ENCODE measurements around the gene PLCB1.
A peak's percentile ranks its signal among the peaks of the same experiment; 100 is the strongest.

Gene PLCB1

DNA sequence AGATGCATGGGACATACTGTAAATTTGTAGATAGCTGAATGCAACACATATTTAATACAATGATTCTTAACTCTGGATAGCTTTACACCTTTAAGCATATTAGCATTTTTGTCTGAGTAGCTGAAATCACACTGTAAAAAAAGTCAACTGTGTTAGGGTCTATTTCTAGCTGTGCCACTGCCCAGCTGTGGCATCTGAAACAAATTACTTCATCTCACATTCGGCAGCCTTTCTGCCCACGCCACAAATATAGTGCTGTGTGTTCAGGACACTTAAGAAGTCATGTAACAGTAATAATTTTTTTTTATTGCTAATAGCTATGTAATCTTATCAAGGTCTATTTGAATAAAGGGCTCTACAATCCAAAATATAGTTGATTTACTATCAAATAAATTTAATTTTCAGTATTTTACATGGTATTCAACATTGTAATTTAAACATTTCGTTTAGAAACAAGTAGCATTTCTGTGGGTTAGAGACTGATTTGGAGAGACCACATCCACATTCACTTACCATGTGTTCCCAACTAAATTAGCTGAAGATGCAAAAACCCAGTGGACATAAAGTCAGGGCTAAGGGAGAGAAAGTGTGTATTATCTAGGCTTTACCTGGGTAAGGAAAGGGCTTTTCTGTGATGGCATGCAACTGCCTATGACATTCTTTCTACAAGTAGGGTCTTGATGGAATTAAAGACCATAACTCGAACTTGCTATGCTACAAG is 276.7 kb downstream of the PLCB1 start:
- Histone ChIP-seq H3K4me3 (IDR thresholded peaks at IDR 0.05; ENCODE audit: insufficient read depth, low read depth, low read length) (no peak overlapping the region), H2AFZ (ENCODE audit: low read depth) (no peak overlapping the region), H3K9ac (no peak overlapping the region), H3K4me1 (ENCODE audit: low read depth, poor library complexity, severe bottlenecking) (peaks cover 20% of the 10 kb centered on the region), H3K27ac (no peak overlapping the region), H4K20me1 (ENCODE audit: insufficient read depth) (no peaks in the 10 kb centered on the region), H3K36me3 (ENCODE audit: insufficient read depth) (no peaks in the 10 kb centered on the region), H3K79me2 (ENCODE audit: insufficient read depth, low read depth) (no peaks in the 10 kb centered on the region), H3K27me3 (ENCODE audit: insufficient read depth, low read depth) (no peaks in the 10 kb centered on the region), H3K4me2 (peak overlapping the region; percentile 59)
- TF ChIP-seq, protein P1, sequence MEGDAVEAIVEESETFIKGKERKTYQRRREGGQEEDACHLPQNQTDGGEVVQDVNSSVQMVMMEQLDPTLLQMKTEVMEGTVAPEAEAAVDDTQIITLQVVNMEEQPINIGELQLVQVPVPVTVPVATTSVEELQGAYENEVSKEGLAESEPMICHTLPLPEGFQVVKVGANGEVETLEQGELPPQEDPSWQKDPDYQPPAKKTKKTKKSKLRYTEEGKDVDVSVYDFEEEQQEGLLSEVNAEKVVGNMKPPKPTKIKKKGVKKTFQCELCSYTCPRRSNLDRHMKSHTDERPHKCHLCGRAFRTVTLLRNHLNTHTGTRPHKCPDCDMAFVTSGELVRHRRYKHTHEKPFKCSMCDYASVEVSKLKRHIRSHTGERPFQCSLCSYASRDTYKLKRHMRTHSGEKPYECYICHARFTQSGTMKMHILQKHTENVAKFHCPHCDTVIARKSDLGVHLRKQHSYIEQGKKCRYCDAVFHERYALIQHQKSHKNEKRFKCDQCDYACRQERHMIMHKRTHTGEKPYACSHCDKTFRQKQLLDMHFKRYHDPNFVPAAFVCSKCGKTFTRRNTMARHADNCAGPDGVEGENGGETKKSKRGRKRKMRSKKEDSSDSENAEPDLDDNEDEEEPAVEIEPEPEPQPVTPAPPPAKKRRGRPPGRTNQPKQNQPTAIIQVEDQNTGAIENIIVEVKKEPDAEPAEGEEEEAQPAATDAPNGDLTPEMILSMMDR (conservative IDR thresholded peaks at IDR 0.05; ENCODE audit: low read depth, low read length), result no peak

DNA sequence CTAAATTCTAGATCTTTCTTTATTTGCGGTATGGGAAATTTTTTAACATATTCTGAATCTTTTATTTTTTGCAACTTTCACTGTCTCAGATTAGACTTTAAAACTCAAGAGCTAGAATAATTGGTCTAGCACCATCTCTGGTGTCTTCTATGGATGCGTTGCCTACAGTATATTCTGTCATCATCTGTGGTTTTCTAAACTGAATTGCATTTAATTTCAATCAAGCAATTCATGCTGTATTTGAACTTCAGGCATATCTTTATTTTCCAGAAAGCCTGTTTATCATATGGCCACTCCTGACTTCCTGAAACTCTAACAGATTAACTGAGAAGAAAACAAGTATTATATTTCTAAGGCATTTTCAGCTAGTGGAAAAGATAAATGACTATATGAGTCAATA is 281.6 kb downstream of the PLCB1 start:
- Histone ChIP-seq H4K20me1 (ENCODE audit: insufficient read depth) (no peaks in the 10 kb centered on the region), H2AFZ (ENCODE audit: low read depth) (no peak overlapping the region), H3K4me3 (IDR thresholded peaks at IDR 0.05; ENCODE audit: insufficient read depth, low read depth, low read length) (no peak overlapping the region), H3K27me3 (ENCODE audit: insufficient read depth, low read depth) (no peaks in the 10 kb centered on the region), H3K79me2 (ENCODE audit: insufficient read depth, low read depth) (no peaks in the 10 kb centered on the region), H3K27ac (no peak overlapping the region), H3K4me2 (no peak overlapping the region), H3K4me1 (ENCODE audit: low read depth, poor library complexity, severe bottlenecking) (peaks cover 7% of the 10 kb centered on the region), H3K36me3 (ENCODE audit: insufficient read depth) (no peaks in the 10 kb centered on the region), H3K9ac (no peak overlapping the region)
- TF ChIP-seq, protein P1 (conservative IDR thresholded peaks at IDR 0.05; ENCODE audit: low read depth, low read length), result no peak

DNA sequence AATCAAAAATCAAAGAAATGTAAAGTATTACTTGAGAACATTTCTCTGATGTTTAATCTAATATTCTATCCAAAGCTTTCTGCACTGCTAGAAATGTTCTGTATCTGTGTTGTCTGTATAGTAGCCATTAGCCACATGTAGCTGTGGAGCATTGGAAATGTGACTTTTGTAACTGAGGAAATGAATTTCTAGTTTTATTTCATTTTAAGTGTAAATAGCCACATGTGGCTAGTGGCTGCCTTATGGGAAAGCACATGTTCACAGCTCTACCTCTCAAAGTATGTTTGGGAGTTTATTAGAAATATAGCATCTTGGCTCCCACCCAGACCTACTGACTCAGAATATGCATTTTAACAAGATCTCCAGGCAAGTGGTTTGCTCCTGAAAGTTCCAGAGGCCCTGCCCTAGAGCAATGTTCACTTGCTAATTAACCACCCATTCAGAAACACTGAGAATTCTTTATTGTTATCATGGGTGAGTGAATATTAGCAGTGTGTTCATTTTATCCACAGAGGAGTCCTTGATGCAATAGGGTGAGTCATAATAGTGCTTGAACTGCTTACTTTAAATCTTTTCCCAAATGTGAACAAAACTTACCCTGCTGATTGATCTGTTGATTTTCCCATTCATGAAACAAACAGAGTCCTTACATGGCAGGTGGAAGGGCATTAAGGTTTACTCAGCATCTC is 282.7 kb downstream of the PLCB1 start:
- H3K4me2 ChIP-seq, result no peak overlapping the region
- no peak overlapping the region for H3K9ac ChIP-seq
- no peaks in the 10 kb centered on the region for H3K27me3 ChIP-seq (ENCODE audit: insufficient read depth, low read depth)
- TF ChIP-seq, protein P1 (conservative IDR thresholded peaks at IDR 0.05; ENCODE audit: low read depth, low read length), result no peak
- no peak overlapping the region for H3K4me3 ChIP-seq (IDR thresholded peaks at IDR 0.05; ENCODE audit: insufficient read depth, low read depth, low read length)
- no peaks in the 10 kb centered on the region for H4K20me1 ChIP-seq (ENCODE audit: insufficient read depth)
- H3K4me1 ChIP-seq (ENCODE audit: low read depth, poor library complexity, severe bottlenecking), result no peaks in the 10 kb centered on the region
- H3K79me2 ChIP-seq (ENCODE audit: insufficient read depth, low read depth), result no peaks in the 10 kb centered on the region
- no peaks in the 10 kb centered on the region for H3K36me3 ChIP-seq (ENCODE audit: insufficient read depth)
- H2AFZ ChIP-seq (ENCODE audit: low read depth), result no peak overlapping the region
- H3K27ac ChIP-seq, result no peak overlapping the region

DNA sequence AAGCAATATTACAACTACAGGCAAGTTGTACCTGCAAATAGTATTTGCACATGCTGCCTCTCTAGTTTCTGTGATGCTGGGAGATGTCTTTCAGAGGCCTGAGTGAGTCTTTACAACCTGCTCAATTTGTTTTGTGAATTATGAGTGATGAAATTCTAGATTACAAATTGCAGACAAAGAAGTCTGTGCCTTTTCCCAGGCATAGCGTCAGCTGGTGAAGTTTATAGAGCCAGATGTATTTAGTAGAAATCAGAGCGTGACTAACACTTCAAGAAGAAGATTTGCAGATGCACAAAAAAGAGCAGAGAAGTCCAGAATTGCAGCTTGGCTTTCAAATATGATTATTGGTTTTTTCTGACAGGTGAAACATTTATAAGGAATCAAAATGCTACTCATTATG is 289.9 kb downstream of the PLCB1 start:
- Histone ChIP-seq H3K36me3 (ENCODE audit: insufficient read depth) (no peaks in the 10 kb centered on the region), H3K4me2 (no peak overlapping the region), H3K4me1 (ENCODE audit: low read depth, poor library complexity, severe bottlenecking) (no peaks in the 10 kb centered on the region), H3K4me3 (IDR thresholded peaks at IDR 0.05; ENCODE audit: insufficient read depth, low read depth, low read length) (no peak overlapping the region), H4K20me1 (ENCODE audit: insufficient read depth) (no peaks in the 10 kb centered on the region), H3K79me2 (ENCODE audit: insufficient read depth, low read depth) (no peaks in the 10 kb centered on the region), H2AFZ (ENCODE audit: low read depth) (no peak overlapping the region), H3K9ac (no peak overlapping the region), H3K27ac (no peak overlapping the region), H3K27me3 (ENCODE audit: insufficient read depth, low read depth) (no peaks in the 10 kb centered on the region)
- TF ChIP-seq, protein P1 (conservative IDR thresholded peaks at IDR 0.05; ENCODE audit: low read depth, low read length), result no peak

All from KMS-11 (cell line).